GM13977 (cell line): ENCODE data around the gene TAPT1.

ENCODE experiments used
- DNase-seq: peaks from one replicate; pipeline ENCODE4 v3.0.0; 2012; ENCODE audit warnings: low spot score
- CTCF ChIP-seq: IDR thresholded peaks from 2 replicates; pipeline ENCODE4 v1.5.1; 2012; ENCODE audit warnings: mild to moderate bottlenecking, control low read depth; ENCODE audit not compliant: insufficient read depth; ENCODE audit errors: extremely low read depth, missing control alignments
- in situ Hi-C: fragments of 300-500 bp; cut with MboI; formaldehyde crosslinking; loops from one replicate; pipeline ENCODE4 v1.12.0; 2022; ENCODE audit warnings: low sequenced_read_pairs, low pct_unique_long_range_greater_than_20kb, mixed read lengths, inconsistent platforms; ENCODE audit not compliant: unreplicated experiment

TAPT1 gene

GRCh38 chr4:16267639-16268038 is 41.4 kb upstream of the TAPT1 start:
- TF ChIP-seq CTCF: no peak
- in situ Hi-C loops: loop anchor here (25.0 kb wide), 1 partner anchor 230 kb away; no protein-coding TSS in a partner anchor
- DNase-seq: no peak

- in situ Hi-C loops: loop anchor here (25.0 kb wide), 1 partner anchor 229 kb away; no protein-coding TSS in a partner anchor
- no peak for TF ChIP-seq CTCF
- no peak for DNase-seq
These were observed 39.5 kb upstream of the TAPT1 start for GRCh38 chr4:16265820-16266219.

- in situ Hi-C loops: loop anchor here (25.0 kb wide), 1 partner anchor 227 kb away; no protein-coding TSS in a partner anchor
- peak; percentile 37 for DNase-seq
- TF ChIP-seq CTCF: peak; percentile 53
These were observed 38.5 kb upstream of the TAPT1 start for GRCh38 chr4:16264798-16265197.

- in situ Hi-C loops: loop anchor here (25.0 kb wide), 1 partner anchor 226 kb away; no protein-coding TSS in a partner anchor
- TF ChIP-seq CTCF: no peak
- DNase-seq: no peak
These were observed 36.8 kb upstream of the TAPT1 start for GRCh38 chr4:16263056-16263455.

GRCh38 chr4:16262188-16262587 is 35.9 kb upstream of the TAPT1 start:
- in situ Hi-C loops: loop anchor here (25.0 kb wide), 1 partner anchor 225 kb away; no protein-coding TSS in a partner anchor
- no peak for DNase-seq
- no peak for TF ChIP-seq CTCF

- in situ Hi-C loops: loop anchor here (25.0 kb wide), 1 partner anchor 224 kb away; no protein-coding TSS in a partner anchor
- DNase-seq: no peak
- no peak for TF ChIP-seq CTCF
These were observed 35.1 kb upstream of the TAPT1 start for GRCh38 chr4:16261313-16261878.

- no peak for TF ChIP-seq CTCF
- no peak for DNase-seq
- in situ Hi-C loops: loop anchor here (25.0 kb wide), 1 partner anchor 223 kb away; no protein-coding TSS in a partner anchor
These were observed 33.6 kb upstream of the TAPT1 start for GRCh38 chr4:16259889-16260246.
